ENCODE results near the gene CTH.

DNA sequence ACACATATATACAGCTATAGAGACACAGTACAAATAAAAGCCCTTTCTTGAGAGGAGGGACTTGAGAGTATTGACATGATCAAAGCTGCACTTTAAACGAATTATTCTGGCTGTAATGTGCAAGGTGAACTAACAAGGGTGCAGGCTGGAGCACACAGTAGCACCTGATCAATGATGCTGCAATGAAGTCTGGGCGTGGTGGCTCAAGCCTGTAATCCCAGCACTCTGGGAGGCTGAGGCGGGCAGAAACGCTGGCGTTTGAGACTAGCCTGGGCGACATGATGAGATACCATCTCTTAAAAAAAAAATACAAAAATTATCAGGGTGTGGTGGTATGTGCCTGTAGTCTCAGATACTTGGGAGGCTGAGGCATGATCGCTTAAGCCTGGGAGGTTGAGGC, 14.1 kb upstream of the CTH start:
- TF ChIP-seq, protein P1, sequence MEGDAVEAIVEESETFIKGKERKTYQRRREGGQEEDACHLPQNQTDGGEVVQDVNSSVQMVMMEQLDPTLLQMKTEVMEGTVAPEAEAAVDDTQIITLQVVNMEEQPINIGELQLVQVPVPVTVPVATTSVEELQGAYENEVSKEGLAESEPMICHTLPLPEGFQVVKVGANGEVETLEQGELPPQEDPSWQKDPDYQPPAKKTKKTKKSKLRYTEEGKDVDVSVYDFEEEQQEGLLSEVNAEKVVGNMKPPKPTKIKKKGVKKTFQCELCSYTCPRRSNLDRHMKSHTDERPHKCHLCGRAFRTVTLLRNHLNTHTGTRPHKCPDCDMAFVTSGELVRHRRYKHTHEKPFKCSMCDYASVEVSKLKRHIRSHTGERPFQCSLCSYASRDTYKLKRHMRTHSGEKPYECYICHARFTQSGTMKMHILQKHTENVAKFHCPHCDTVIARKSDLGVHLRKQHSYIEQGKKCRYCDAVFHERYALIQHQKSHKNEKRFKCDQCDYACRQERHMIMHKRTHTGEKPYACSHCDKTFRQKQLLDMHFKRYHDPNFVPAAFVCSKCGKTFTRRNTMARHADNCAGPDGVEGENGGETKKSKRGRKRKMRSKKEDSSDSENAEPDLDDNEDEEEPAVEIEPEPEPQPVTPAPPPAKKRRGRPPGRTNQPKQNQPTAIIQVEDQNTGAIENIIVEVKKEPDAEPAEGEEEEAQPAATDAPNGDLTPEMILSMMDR (IDR thresholded peaks at IDR 0.05), result no peak
- no peak for TF ChIP-seq POLR2A (IDR thresholded peaks at IDR 0.05)
